ENCODE data around the gene TRIM28. TPM values are rescaled to one million over a fixed set of nuclear protein-coding genes. Genes with fewer than 3 reads are reported as not detected.
A peak's percentile ranks its signal among the peaks of the same experiment; 100 is the strongest.
"Not testable (repeated sequence)": the region's sequence is repeated elsewhere in the genome, so short reads cannot be mapped to it uniquely, and the experiment has no call there.

TRIM28 gene
- total RNA-seq, 1 experiment from 2014 or later, result 359 TPM

- DNase-seq (ENCODE audit: low read depth), result no peak
These were observed 17.1 kb downstream of the TRIM28 start for GRCh38 chr19:58560921-58561320.

GRCh38 chr19:58561373-58562121 lies 17.7 kb downstream of the TRIM28 start:
- no peak for DNase-seq (ENCODE audit: low read depth)

- no peak for DNase-seq (ENCODE audit: low read depth)
These were observed 18.5 kb downstream of the TRIM28 start for GRCh38 chr19:58562122-58563033.

GRCh38 chr19:58563034-58563573 lies 19.2 kb downstream of the TRIM28 start:
- no peak for DNase-seq (ENCODE audit: low read depth)

GRCh38 chr19:58563823-58564222 lies 20.0 kb downstream of the TRIM28 start:
- DNase-seq (ENCODE audit: low read depth), result no peak

GRCh38 chr19:58566989-58567388 lies 23.1 kb downstream of the TRIM28 start:
- no peak for DNase-seq (ENCODE audit: low read depth)

GRCh38 chr19:58568453-58569130 lies 24.7 kb downstream of the TRIM28 start:
- DNase-seq (ENCODE audit: low read depth), result no peak

GRCh38 chr19:58569191-58569942 lies 25.5 kb downstream of the TRIM28 start:
- no peak for DNase-seq (ENCODE audit: low read depth)

- DNase-seq (ENCODE audit: low read depth), result no peak
These were observed 26.2 kb downstream of the TRIM28 start for GRCh38 chr19:58569943-58570670.

- DNase-seq (ENCODE audit: low read depth), result no peak
These were observed 27.1 kb downstream of the TRIM28 start for GRCh38 chr19:58570770-58571574.

GRCh38 chr19:58571575-58571947 lies 27.7 kb downstream of the TRIM28 start:
- DNase-seq (ENCODE audit: low read depth), result no peak

- DNase-seq (ENCODE audit: low read depth), result no peak
These were observed 28.4 kb downstream of the TRIM28 start for GRCh38 chr19:58572026-58572817.

GRCh38 chr19:58572818-58573657 lies 29.2 kb downstream of the TRIM28 start, which contains the start of gene MZF1:
TSS of gene MZF1 (minus strand) at chr19:58573335. CDS start at chr19:58571389, 1,946 bp downstream.
- peak; percentile 100 for DNase-seq (ENCODE audit: low read depth)

- no peak for DNase-seq (ENCODE audit: low read depth)
These were observed 29.8 kb downstream of the TRIM28 start for GRCh38 chr19:58573658-58574164.

- peak; percentile 91 for DNase-seq (ENCODE audit: low read depth)
These were observed 31.5 kb downstream of the TRIM28 start for GRCh38 chr19:58575183-58576041.

GRCh38 chr19:58577581-58577980 lies 33.7 kb downstream of the TRIM28 start:
- DNase-seq (ENCODE audit: low read depth), result not testable (repeated sequence)
